ENCODE results near the gene SEC22A.

GRCh38 chr3:123283657-123284398 lies 82.1 kb downstream of the SEC22A start:
- no peak for TF ChIP-seq EP300 (IDR thresholded peaks at IDR 0.05; ENCODE audit: borderline replicate concordance)
- no peak for TF ChIP-seq TCF12 (IDR thresholded peaks at IDR 0.05; ENCODE audit: low read depth)
- TF ChIP-seq REST (IDR thresholded peaks at IDR 0.05; ENCODE audit: low read depth) = no peak
- no peak for TF ChIP-seq FOXM1 (IDR thresholded peaks at IDR 0.05; ENCODE audit: borderline replicate concordance, low read depth)
- TF ChIP-seq EGR1 (IDR thresholded peaks at IDR 0.05) = no peak
- TF ChIP-seq CEBPB (IDR thresholded peaks at IDR 0.05) = no peak
